Renal cortex interstitium (tissue), 3 donors: ENCODE data around the gene CNTNAP1. TPM values are rescaled to one million over a fixed set of nuclear protein-coding genes. Genes with fewer than 3 reads are reported as not detected.

Experiments
- polyA plus RNA-seq, 3 donors: library from polyadenylated mRNA; unstranded; fragments of 120-200 nt; gene quantifications; one replicate each; pipeline ENCODE4 v1.2.1, GENCODE V29; 2013; ENCODE audit not compliant: insufficient read length in 3 of 3

CNTNAP1 gene
- polyA plus RNA-seq, 3 donors = 6.7 to 8.9 (median 8.7) TPM

Other genes starting within 250 kb of the CNTNAP1 start
- 10 to 100 TPM; 53.4 to 73.9 (median 55.7) TPM for gene ATP6V0A1, start 223.7 kb upstream of the CNTNAP1 start, polyA plus RNA-seq
- 10 to 100 TPM; 15.6 to 31.6 (median 26.4) TPM for gene NAGLU, start 146.3 kb upstream of the CNTNAP1 start, polyA plus RNA-seq
- 1 to 10 TPM; 3.4 to 5.9 (median 5.0) TPM for gene HSD17B1, start 129.6 kb upstream of the CNTNAP1 start, polyA plus RNA-seq
- 10 to 100 TPM; 59.8 to 66.8 (median 61.4) TPM for gene COASY, start 120.4 kb upstream of the CNTNAP1 start, polyA plus RNA-seq
- 10 to 100 TPM; 33.2 to 36.1 (median 35.5) TPM for gene MLX, start 115.4 kb upstream of the CNTNAP1 start, polyA plus RNA-seq
- gene PSMC3IP, start 104.8 kb upstream of the CNTNAP1 start, polyA plus RNA-seq = 10 to 100 TPM; 16.0 to 22.9 (median 18.4) TPM
- gene RETREG3, start 73.2 kb upstream of the CNTNAP1 start, polyA plus RNA-seq = 10 to 100 TPM; 44.7 to 65.3 (median 46.9) TPM
- 10 to 100 TPM; 49.6 to 66.9 (median 54.7) TPM for gene TUBG1, start 72.8 kb upstream of the CNTNAP1 start, polyA plus RNA-seq
- 10 to 100 TPM; 24.7 to 41.1 (median 25.7) TPM for gene TUBG2, start 23.2 kb upstream of the CNTNAP1 start, polyA plus RNA-seq
- 10 to 100 TPM; 14.4 to 18.9 (median 18.6) TPM for gene PLEKHH3, start 5.5 kb upstream of the CNTNAP1 start, polyA plus RNA-seq
- gene CCR10, start 688 bp upstream of the CNTNAP1 start, polyA plus RNA-seq = 1 to 10 TPM; 1.6 to 2.4 (median 1.7) TPM
- 10 to 100 TPM; 37.9 to 65.1 (median 41.3) TPM for gene EZH1, start 62.5 kb downstream of the CNTNAP1 start, polyA plus RNA-seq
- 100 to 1,000 TPM in 1 of 3 donors, 10 to 100 TPM in 2; 80.9 to 101 (median 84.6) TPM for gene RAMP2, start 78.7 kb downstream of the CNTNAP1 start, polyA plus RNA-seq
- 10 to 100 TPM; 80.6 to 93.2 (median 86.2) TPM for gene VPS25, start 90.9 kb downstream of the CNTNAP1 start, polyA plus RNA-seq
- gene WNK4, start 98.1 kb downstream of the CNTNAP1 start, polyA plus RNA-seq = 10 to 100 TPM in 1 of 3 donors, 1 to 10 TPM in 2; 7.1 to 16.8 (median 7.8) TPM
- 100 to 1,000 TPM; 150 to 167 (median 159) TPM for gene COA3, start 116.2 kb downstream of the CNTNAP1 start, polyA plus RNA-seq
- gene CNTD1, start 116.3 kb downstream of the CNTNAP1 start, polyA plus RNA-seq = 1 to 10 TPM; 1.4 to 3.4 (median 2.2) TPM
- gene BECN1, start 141.8 kb downstream of the CNTNAP1 start, polyA plus RNA-seq = 10 to 100 TPM; 70.2 to 76.5 (median 74.2) TPM
- 100 to 1,000 TPM in 2 of 3 donors, 10 to 100 TPM in 1; 96.0 to 115 (median 110) TPM for gene PSME3, start 150.9 kb downstream of the CNTNAP1 start, polyA plus RNA-seq
- gene AOC2, start 162.0 kb downstream of the CNTNAP1 start, polyA plus RNA-seq = 1 to 10 TPM in 2 of 3 donors, under 1 TPM in 1; 0.92 to 1.5 (median 1.1) TPM
- gene AOC3, start 168.7 kb downstream of the CNTNAP1 start, polyA plus RNA-seq = 1 to 10 TPM; 4.8 to 6.3 (median 5.3) TPM
- 1 to 10 TPM; 6.2 to 9.6 (median 9.5) TPM for gene G6PC1, start 218.3 kb downstream of the CNTNAP1 start, polyA plus RNA-seq